NCI-H1436 (cell line): Measurements from ENCODE around the gene SLC39A6.
"Not testable (repeated sequence)": the region's sequence is repeated elsewhere in the genome, so short reads cannot be mapped to it uniquely, and the experiment has no call there.

Experiments
- DNase-seq: peaks from one replicate; lab custom pipeline; 2025; lab: John Stamatoyannopoulos, UW

SLC39A6 gene

GRCh38 chr18:36129300-36130038 lies at the start of gene SLC39A6, which contains the start of gene ELP2:
SLC39A6 (minus strand) TSS chr18:36129340; CDS start chr18:36127007, 2,333 bp downstream.
ELP2 (plus strand) TSS chr18:36129899; CDS start chr18:36129934, 35 bp downstream.
- DNase-seq = peak; percentile 93

GRCh38 chr18:36177913-36178312 lies 48.8 kb upstream of the SLC39A6 start:
- no peak for DNase-seq

GRCh38 chr18:36176711-36177110 lies 47.6 kb upstream of the SLC39A6 start:
- no peak for DNase-seq

GRCh38 chr18:36176177-36176584 lies 47.0 kb upstream of the SLC39A6 start:
- no peak for DNase-seq

- no peak for DNase-seq
These were observed 46.3 kb upstream of the SLC39A6 start for GRCh38 chr18:36175481-36175880.

- DNase-seq = no peak
These were observed 40.8 kb upstream of the SLC39A6 start for GRCh38 chr18:36169938-36170337.

- not testable (repeated sequence) for DNase-seq
These were observed 39.2 kb upstream of the SLC39A6 start for GRCh38 chr18:36168296-36168695.

GRCh38 chr18:36167692-36168218 lies 38.6 kb upstream of the SLC39A6 start:
- no peak for DNase-seq

GRCh38 chr18:36162981-36163380 lies 33.8 kb upstream of the SLC39A6 start:
- no peak for DNase-seq

- no peak for DNase-seq
These were observed 31.8 kb upstream of the SLC39A6 start for GRCh38 chr18:36160959-36161371.

- DNase-seq = no peak
These were observed 29.2 kb upstream of the SLC39A6 start for GRCh38 chr18:36158266-36158867.

GRCh38 chr18:36157441-36157840 lies 28.3 kb upstream of the SLC39A6 start:
- no peak for DNase-seq

- DNase-seq = no peak
These were observed 27.0 kb upstream of the SLC39A6 start for GRCh38 chr18:36155851-36156757.

- DNase-seq = no peak
These were observed 24.6 kb upstream of the SLC39A6 start for GRCh38 chr18:36153771-36154170.

- no peak for DNase-seq
These were observed 24.1 kb upstream of the SLC39A6 start for GRCh38 chr18:36153203-36153602.

GRCh38 chr18:36152781-36153180 lies 23.6 kb upstream of the SLC39A6 start:
- DNase-seq = no peak

GRCh38 chr18:36149514-36150289 lies 20.6 kb upstream of the SLC39A6 start:
- DNase-seq = no peak

- DNase-seq = no peak
These were observed 14.3 kb upstream of the SLC39A6 start for GRCh38 chr18:36143391-36143790.

GRCh38 chr18:36142751-36143150 lies 13.6 kb upstream of the SLC39A6 start:
- no peak for DNase-seq

- no peak for DNase-seq
These were observed 12.4 kb upstream of the SLC39A6 start for GRCh38 chr18:36141576-36141975.

GRCh38 chr18:36139245-36139644 lies 10.1 kb upstream of the SLC39A6 start:
- no peak for DNase-seq
